MM.1S (cell line): Measurements from ENCODE around the gene PCBP2.

Experiments
- DNase-seq: peaks from one replicate; pipeline ENCODE4 v3.0.0-alpha.2; 2015
- H2AFZ ChIP-seq: fragments of 300-600 bp; sonication (generic); 2 replicates; pipeline ENCODE4 v1.6.0; 2016; ENCODE audit warnings: antibody characterized with exemption, low read length
- H3F3A ChIP-seq: fragments of 300-600 bp; sonication (generic); 2 replicates; pipeline ENCODE4 v1.6.1; 2016; ENCODE audit warnings: mild to moderate bottlenecking, antibody characterized with exemption, low read length, moderate library complexity, mixed read lengths; ENCODE audit not compliant: insufficient read depth
- H3K27ac ChIP-seq: fragments of 300-600 bp; sonication (generic); 2 replicates; pipeline ENCODE4 v1.5.1; 2016; ENCODE audit warnings: mild to moderate bottlenecking, low read length
- H3K27me3 ChIP-seq: fragments of 300-600 bp; sonication (generic); replicated peaks from 2 replicates; pipeline ENCODE4 v1.6.0; 2016; ENCODE audit warnings: low read length; ENCODE audit not compliant: insufficient read depth
- H3K36me3 ChIP-seq: fragments of 300-600 bp; sonication (generic); replicated peaks from 2 replicates; pipeline ENCODE4 v1.6.1; 2016; ENCODE audit warnings: mild to moderate bottlenecking, low read length, mixed read lengths; ENCODE audit not compliant: insufficient read depth
- H3K4me1 ChIP-seq: fragments of 300-600 bp; sonication (generic); 2 replicates; pipeline ENCODE4 v1.6.1; 2016; ENCODE audit warnings: low read length, mixed read lengths
- H3K4me2 ChIP-seq: fragments of 300-600 bp; sonication (generic); 2 replicates; pipeline ENCODE4 v1.6.0; 2016; ENCODE audit warnings: low read depth, low read length
- H3K4me3 ChIP-seq: fragments of 300-600 bp; sonication (generic); 2 replicates; pipeline ENCODE4 v1.5.1; 2016; ENCODE audit warnings: low read length, mixed read lengths
- H3K79me2 ChIP-seq: fragments of 300-600 bp; sonication (generic); 2 replicates; pipeline ENCODE4 v1.6.1; 2016; ENCODE audit warnings: mixed run types, low read length, mixed read lengths
- H3K9ac ChIP-seq: fragments of 300-600 bp; sonication (generic); 2 replicates; pipeline ENCODE4 v1.6.1; 2016; ENCODE audit warnings: low read length, mixed read lengths
- H3K9me2 ChIP-seq: fragments of 300-600 bp; sonication (generic); replicated peaks from 2 replicates; pipeline ENCODE4 v1.6.1; 2016; ENCODE audit warnings: mild to moderate bottlenecking, low read length, mixed read lengths; ENCODE audit not compliant: insufficient read depth
- H3K9me3 ChIP-seq: fragments of 300-600 bp; sonication (generic); replicated peaks from 2 replicates; pipeline ENCODE4 v1.6.1; 2016; ENCODE audit warnings: mild to moderate bottlenecking, low read length, mixed read lengths; ENCODE audit not compliant: insufficient read depth
- H4K20me1 ChIP-seq: fragments of 300-600 bp; sonication (generic); 2 replicates; pipeline ENCODE4 v1.6.1; 2016; ENCODE audit warnings: mild to moderate bottlenecking, low read length, moderate library complexity, mixed read lengths; ENCODE audit not compliant: insufficient read depth
- EZH2 ChIP-seq: fragments of 300-600 bp; sonication (generic); optimal IDR thresholded peaks from 2 replicates; pipeline ENCODE3; 2017; ENCODE audit warnings: low read depth, mild to moderate bottlenecking, antibody characterized with exemption, low read length, mixed read lengths
- EZH2phosphoT487 ChIP-seq: fragments of 300-600 bp; sonication (generic); IDR thresholded peaks from 2 replicates; pipeline ENCODE4 v1.6.1; 2018; ENCODE audit warnings: antibody characterized with exemption, low read length
- TF ChIP-seq, protein P1 (sequence below): fragments of 300-600 bp; sonication (generic); IDR thresholded peaks from 2 replicates; pipeline ENCODE4 v1.5.1; 2016; ENCODE audit warnings: antibody characterized with exemption, low read length, mixed read lengths

PCBP2 gene

GRCh38 chr12:53424626-53425514, 27.0 kb upstream of the PCBP2 start:
- no peak for DNase-seq
- no peaks in the 10 kb centered on the region for H3F3A ChIP-seq
- no peak overlapping the region for H3K4me3 ChIP-seq
- H3K27ac ChIP-seq = no peak overlapping the region
- TF ChIP-seq EZH2 = no peak
- TF ChIP-seq EZH2phosphoT487 = no peak
- TF ChIP-seq, protein P1, sequence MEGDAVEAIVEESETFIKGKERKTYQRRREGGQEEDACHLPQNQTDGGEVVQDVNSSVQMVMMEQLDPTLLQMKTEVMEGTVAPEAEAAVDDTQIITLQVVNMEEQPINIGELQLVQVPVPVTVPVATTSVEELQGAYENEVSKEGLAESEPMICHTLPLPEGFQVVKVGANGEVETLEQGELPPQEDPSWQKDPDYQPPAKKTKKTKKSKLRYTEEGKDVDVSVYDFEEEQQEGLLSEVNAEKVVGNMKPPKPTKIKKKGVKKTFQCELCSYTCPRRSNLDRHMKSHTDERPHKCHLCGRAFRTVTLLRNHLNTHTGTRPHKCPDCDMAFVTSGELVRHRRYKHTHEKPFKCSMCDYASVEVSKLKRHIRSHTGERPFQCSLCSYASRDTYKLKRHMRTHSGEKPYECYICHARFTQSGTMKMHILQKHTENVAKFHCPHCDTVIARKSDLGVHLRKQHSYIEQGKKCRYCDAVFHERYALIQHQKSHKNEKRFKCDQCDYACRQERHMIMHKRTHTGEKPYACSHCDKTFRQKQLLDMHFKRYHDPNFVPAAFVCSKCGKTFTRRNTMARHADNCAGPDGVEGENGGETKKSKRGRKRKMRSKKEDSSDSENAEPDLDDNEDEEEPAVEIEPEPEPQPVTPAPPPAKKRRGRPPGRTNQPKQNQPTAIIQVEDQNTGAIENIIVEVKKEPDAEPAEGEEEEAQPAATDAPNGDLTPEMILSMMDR = no peak
- no peaks in the 10 kb centered on the region for H3K36me3 ChIP-seq
- H3K79me2 ChIP-seq = no peaks in the 10 kb centered on the region
- H3K27me3 ChIP-seq = no peaks in the 10 kb centered on the region
- no peak overlapping the region for H3K9ac ChIP-seq
- peaks cover 14% of the 10 kb centered on the region for H3K4me1 ChIP-seq
- H3K9me3 ChIP-seq = no peaks in the 10 kb centered on the region
- no peaks in the 10 kb centered on the region for H4K20me1 ChIP-seq
- no peak overlapping the region for H2AFZ ChIP-seq
- no peak overlapping the region for H3K4me2 ChIP-seq
- no peaks in the 10 kb centered on the region for H3K9me2 ChIP-seq

- H3K79me2 ChIP-seq = no peaks in the 10 kb centered on the region
- peaks cover 14% of the 10 kb centered on the region for H3K4me1 ChIP-seq
- no peaks in the 10 kb centered on the region for H3K36me3 ChIP-seq
- TF ChIP-seq, protein P1 = no peak
- TF ChIP-seq EZH2phosphoT487 (no peak), EZH2 (no peak)
- H3F3A ChIP-seq = no peaks in the 10 kb centered on the region
- no peaks in the 10 kb centered on the region for H3K27me3 ChIP-seq
- no peak for DNase-seq
- H3K27ac ChIP-seq = no peak overlapping the region
- no peak overlapping the region for H3K4me2 ChIP-seq
- no peak overlapping the region for H3K9ac ChIP-seq
- no peaks in the 10 kb centered on the region for H4K20me1 ChIP-seq
- H2AFZ ChIP-seq = no peak overlapping the region
- H3K9me2 ChIP-seq = no peaks in the 10 kb centered on the region
- no peak overlapping the region for H3K4me3 ChIP-seq
- H3K9me3 ChIP-seq = no peaks in the 10 kb centered on the region
These were observed 26.3 kb upstream of the PCBP2 start for GRCh38 chr12:53425515-53426150.

- H3K4me2 ChIP-seq = peak overlapping the region; percentile 1; the same call in 1 of the 2 replicates
- H3F3A ChIP-seq = no peaks in the 10 kb centered on the region
- TF ChIP-seq, protein P1 = no peak
- no peak for TF ChIP-seq EZH2phosphoT487
- TF ChIP-seq EZH2 = no peak
- H3K9ac ChIP-seq = no peak overlapping the region
- no peak overlapping the region for H2AFZ ChIP-seq
- H3K9me2 ChIP-seq = no peaks in the 10 kb centered on the region
- H3K79me2 ChIP-seq = no peaks in the 10 kb centered on the region
- H3K9me3 ChIP-seq = no peaks in the 10 kb centered on the region
- H3K4me1 ChIP-seq = peaks cover 10% of the 10 kb centered on the region
- peak; percentile 41 for DNase-seq
- H4K20me1 ChIP-seq = no peaks in the 10 kb centered on the region
- no peaks in the 10 kb centered on the region for H3K27me3 ChIP-seq
- no peak overlapping the region for H3K27ac ChIP-seq
- no peak overlapping the region for H3K4me3 ChIP-seq
- no peaks in the 10 kb centered on the region for H3K36me3 ChIP-seq
These were observed 23.9 kb upstream of the PCBP2 start for GRCh38 chr12:53427905-53428594.
